ENCODE results near the gene RPL7A.
"Not testable (repeated sequence)": the region's sequence is repeated elsewhere in the genome, so short reads cannot be mapped to it uniquely, and the experiment has no call there.

Gene RPL7A

DNA sequence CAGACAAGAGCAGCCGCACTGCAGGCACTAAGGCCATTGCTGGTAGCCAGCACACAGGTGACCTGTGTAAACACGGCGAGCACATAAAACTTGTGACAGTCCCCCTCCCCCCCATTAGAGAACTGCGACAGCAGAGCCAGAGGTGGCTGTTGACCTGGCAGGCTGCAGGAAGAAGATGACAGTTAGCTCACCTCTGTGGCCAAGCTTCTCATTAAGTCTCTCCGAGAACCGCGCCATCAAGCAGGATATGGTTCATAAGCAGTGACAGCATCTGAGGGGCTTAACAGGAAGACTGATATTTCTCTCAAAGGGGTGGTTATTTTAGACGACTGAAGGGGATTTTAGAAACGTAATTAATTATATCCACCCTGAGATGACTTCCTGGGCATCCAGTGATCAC lies 22.7 kb downstream of the RPL7A start:
- DNase-seq: no peak

DNA sequence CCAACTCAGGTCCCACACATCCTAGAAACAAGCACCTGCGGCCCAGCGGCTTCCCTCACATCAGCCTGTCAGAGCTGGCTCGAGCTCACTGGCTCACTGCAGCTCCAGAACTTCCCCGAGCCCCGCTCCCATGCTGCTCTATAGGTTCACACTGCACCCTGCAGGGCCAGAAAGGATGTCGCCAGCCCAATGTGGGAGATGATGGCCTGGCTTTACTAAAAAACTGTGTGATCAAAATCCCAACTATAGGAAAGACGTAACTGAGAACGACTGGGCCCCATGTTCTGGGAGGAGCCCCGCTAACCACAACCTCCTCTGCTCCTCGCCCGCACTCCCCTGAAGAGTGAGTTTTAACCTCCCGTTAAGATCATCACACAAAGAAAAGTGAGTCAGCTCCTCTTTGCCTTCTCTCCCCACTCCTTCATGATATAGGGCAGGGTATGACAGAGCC lies 23.3 kb downstream of the RPL7A start:
- DNase-seq: no peak

DNA sequence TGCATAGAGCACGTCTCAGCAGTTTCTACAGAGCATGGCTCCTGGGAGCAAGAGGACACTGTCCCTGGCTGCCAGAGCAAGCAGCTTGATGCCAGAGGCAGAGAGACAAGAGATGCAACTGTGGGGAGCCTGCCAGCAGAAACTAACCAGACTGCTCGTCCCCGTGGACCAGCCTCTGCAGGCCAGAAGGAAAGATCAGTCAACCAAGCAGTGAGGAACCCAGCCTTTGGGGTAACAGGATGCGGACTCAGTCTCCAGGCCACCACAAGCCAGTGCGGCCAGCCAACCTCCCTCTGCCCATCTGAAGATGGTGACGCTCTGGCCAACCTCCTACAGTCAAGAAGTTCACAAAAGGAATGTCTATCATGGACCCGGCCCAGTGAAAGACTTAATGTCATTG lies 24.1 kb downstream of the RPL7A start:
- no peak for DNase-seq

DNA sequence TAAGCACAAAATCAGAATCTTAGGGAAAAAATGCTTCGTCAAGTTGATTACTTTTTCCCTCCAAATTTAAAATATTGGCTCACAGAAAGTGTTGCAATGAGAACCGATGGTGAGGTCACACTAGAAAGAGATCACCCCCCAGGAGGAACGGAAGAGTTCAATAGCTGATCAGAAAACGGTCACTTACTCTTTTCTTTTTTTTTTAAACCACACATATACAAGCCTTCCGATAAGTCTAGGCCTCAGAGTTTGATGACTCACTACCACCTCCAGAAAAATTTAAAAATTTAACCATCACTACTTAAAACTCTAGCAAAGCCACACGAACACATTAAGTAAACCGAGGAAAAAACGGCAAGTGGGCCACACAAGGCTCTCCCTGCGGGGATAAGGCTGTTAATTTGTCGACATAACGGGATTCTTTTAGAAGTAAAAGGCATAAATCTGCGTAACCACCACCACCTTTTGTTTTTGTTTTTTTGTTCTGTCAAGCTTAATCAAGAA lies 26.6 kb downstream of the RPL7A start:
- DNase-seq: peak; percentile 71

DNA sequence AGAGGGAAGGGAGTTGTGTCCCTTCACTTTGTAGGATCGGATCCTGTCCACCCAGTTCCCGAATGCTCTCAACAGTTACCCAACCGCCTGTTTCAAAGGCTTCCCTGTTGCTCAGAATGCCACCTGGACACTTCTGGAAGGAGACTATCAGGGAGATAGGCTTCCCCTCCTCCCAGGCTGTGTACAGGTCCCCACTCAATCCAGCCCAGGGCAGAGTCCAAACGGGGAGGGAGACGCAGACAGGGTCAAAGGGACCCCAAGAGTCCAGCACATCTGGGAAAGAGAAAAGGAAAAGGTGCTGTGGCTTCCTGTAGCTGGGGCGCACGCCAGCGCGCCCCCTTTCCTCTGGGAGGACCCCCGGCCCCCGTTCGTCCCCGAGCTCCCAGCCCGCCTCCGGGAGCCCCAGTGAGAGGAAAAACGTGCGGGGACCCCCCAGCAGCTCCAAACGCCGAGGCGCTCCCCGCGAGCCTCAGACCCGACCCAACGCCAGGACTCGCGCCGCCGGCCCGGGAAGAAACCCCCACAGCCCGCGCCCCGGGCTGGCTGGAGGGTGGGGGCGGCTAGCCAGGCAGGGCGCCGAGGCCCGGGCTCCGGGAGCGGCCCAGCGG lies 27.2 kb downstream of the RPL7A start:
- DNase-seq: peak; percentile 58

DNA sequence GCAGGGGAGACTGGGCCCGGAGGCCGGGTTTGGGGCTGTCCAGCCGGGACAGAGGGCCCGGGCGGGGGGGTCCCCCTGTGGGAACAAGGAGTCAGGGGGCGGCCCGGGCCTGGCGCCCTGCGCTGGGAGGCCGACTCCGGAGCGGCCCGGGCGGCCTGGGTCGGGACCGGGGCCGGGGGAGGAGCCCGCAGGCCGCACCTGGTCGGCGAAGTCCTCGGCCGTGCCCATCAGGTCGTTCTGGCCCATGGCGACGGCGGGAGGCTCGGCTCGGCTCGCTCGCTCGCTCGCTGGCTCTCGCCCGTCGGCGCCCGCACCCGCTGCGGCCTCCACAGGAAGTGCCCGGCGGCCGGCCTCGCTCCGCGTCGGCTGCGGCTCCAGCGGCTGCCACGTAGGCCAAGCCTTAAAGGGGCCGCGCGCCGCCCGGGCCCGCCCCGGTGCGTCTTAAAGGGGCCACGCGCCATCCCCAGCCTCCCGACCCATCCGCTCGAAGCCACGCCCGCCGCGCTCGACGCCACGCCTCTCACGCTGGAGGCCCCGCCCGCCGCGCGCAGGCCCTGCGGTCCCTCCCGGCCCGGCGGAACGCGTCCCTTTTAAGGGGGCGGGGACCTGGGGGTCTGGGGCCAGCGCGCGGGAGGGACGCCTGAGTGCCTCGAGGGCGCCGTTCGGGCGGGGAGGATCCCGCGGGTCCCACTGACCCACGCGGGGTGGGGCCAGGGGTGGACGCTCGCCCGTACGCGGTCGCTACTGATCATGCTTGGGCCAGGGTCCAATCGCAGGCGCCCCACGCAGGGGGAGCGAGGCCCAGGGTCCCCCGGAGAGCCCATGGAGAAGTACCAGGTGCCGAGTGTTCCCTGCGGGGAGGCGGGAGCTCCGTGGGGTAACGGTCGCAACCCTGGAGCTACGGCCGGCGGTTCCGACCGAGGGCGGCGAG lies 28.0 kb downstream of the RPL7A start, which contains the start of the genes STKLD1 and SURF4:
Gene STKLD1 (plus strand): TSS at position 643 of the 931 bp plus-strand sequence. CDS start 108 bp downstream, at position 751.
Gene SURF4 (minus strand): TSS at position 337 of the 931 bp plus-strand sequence. CDS start 91 bp downstream, at position 246.
- DNase-seq: peak; percentile 96

DNA sequence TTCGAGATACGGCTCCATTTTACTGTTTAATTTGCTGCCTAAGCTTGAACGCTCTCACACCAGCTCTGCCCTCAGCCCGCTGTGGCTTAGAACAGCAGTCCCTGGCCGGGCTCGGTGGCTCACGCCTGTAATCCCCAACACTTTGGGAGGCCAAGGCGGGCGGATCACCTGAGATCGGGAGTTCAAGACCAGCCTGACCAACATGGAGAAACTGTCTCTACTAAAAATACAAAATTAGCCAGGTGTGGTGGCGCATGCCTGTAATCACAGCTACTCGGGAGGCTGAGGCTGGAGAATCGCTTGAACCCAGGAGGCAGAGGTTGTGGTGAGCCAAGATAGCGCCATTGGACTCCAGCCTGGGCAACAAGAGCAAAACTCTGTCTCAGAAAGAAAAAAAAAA lies 29.3 kb downstream of the RPL7A start:
- DNase-seq: not testable (repeated sequence)

DNA sequence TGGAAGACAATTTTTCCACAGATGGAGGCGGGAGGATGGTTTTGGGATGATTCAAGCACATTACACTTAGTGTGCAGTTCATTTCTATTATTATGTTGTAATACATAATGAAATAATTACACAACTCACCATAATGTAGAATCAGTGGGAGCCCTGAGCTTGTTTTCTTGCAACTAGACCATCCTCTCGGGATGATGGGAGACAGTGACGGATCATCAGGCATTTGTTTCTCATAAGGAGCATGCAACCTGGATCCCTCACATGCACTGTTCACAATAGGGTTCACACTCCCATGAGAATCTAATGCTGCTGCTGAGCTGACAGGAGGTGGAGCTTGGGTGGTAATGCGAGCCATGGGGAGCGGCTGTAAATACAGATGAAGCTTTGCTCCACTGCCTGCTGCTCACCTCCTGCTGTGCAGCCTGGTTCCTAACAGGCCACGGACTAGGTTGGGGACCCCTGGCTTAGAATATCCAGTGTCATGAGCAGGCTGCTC lies 29.8 kb downstream of the RPL7A start:
- DNase-seq: no peak

DNA sequence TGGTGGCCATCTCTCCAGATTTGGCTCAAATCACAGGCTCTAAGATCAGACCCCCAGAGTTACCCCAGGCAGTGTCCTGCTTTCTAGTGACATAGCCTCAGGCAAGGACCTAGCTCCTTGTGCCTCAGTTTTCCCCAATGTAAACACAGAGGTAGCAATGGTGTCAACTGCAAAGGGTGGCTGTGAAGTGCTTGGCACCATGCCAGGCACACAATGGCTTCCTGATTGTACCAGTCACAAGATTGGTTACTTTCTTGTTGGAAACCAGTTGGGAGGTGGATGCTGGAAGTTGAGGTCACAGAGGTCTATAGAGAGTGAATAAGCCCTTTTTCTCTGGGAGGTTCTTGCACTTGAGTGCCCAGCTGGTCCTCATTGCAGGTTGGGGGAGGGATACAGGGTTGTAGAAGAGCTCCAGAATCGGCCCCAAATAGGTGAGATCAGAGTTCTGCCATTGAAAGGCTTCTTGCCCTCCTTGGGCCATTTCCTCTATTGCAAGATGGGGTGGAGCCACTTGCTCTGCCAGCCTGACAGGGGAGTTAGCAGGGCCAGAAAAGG lies 30.5 kb downstream of the RPL7A start:
- no peak for DNase-seq

DNA sequence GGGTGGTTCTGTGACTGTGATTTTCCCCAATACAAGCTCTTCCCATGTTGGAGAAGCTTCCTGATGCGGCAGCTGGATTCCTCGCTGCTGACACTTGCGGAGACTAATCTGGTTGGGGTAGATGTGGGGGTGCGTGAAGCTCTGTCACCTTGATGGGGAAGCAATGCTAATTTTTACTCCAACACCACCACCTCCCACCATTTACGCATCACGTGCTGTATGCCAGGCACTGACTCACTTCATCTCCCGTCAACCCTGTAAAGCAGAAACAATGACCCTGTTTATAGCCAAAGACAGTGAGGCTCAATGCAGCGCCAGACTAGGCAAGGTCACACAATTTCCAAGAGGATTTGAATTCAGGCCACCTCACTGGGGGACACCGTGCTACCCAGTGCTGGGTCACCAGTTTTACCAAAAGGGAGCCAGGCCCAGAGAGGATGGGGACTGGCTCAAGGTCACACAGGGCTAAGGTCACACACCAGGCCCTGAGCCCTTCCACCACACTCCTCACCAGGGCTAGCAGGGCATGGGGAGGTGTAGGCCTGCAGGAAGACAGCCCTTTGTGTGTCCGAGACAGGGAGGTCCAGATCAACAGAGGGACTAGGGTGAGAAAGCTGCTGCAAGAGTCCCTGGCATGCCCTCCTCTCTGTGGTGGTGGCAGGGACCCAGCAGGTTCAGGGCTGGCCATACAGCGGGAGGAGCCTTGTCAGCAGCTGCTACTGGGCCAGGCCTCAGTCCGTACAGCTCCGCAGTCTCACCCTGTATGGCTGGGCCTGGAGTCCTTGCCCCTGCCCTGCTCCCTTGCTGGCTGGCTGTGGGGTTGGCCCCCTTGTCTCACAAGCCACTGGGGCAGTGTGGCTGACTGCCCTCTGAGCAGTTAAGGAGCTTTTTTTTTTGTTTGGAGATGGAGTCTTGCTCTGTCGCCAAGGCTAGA lies 31.4 kb downstream of the RPL7A start:
- no peak for DNase-seq

DNA sequence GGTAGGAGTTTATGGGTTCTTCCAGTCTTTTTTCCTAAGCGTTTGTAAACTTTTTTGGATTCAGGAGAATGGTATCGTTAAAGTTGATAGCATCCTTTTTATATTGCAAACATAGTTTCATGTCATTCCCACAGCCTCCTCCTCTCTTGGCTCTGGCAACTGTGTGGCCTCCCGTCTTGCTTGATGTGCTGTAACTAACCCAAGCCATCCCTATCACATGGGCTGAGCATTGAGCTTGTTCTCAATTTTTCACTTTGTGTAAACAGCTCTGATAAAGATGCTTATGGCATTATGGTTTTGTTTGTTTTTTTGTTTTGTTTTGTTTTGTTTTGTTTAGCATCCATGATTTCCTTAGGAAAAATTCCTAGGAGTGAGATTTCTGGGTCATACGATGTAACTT lies 32.7 kb downstream of the RPL7A start:
- DNase-seq: no peak

DNA sequence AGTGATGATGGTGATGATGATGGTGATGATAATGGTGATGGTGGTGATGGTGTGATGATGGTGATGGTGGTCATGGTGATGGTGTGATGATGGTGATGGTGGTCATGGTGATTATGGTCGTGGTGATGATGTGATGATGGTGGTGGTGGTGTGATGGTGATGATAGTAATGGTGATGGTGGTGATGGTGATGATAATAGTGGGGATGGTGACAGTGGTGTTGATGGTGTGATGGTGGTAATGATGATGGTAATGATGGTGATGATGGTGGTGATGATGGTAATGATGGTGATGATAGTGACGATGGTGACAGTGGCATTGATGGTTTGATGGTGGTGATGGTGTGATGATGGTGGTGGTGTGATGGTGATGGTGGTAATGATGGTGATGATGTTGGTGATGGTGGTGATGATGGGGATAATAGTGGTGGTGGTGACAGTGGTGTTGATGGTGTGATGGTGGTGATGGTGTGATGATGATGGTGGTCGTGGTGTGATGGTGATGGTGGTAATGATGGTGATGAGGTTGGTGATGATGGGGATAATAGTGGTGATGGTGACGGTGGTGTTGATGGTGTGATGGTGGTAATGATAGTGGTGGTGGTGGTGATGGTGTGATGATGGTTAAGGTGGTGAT lies 34.6 kb downstream of the RPL7A start:
- DNase-seq: no peak

DNA sequence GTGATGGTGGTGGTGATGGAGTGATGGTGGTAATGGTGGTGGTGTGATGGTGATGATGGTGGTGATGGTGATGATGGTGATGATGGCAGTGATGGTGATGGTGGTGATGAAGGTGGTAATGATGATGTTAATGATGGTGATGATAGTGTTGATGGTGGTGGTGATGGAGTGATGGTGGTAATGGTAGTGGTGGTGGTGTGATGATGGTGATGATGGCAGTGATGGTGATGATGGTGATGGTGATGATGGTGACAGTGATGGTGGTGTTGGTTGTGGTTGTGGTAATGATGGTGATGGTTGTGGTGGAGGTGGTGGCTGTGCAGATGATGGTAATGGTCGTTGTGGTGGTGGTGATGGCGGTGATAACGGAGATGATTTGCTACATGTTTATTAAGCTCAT lies 35.4 kb downstream of the RPL7A start:
- DNase-seq: no peak

DNA sequence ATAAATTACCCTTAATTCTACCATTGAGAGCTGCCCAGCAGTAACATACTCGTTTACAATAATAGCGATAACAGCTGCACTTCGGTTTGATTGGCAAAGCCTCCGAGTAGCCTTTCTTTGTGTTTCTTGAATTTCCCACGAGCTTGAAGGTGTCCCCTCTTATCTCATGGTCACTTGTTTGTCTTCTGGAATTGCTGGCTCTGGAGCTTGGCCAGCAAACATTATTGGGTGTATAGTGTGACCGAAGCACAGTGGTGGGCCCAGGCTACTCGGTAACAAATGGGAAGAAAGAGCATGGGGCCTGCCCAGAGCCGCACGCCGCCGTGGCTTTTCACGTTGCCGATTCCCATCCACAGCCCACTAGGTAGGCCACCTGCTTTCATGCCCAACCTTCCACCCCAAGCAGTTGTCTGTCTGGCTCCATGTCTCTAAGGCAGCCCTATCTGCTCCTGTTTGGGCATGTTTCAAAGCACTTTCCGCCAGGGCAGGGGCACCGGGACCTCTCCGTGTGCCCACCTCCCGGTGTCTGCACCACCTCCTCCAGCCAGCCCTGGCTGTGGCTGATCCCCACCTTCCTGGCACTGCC lies 36.8 kb downstream of the RPL7A start:
- no peak for DNase-seq

DNA sequence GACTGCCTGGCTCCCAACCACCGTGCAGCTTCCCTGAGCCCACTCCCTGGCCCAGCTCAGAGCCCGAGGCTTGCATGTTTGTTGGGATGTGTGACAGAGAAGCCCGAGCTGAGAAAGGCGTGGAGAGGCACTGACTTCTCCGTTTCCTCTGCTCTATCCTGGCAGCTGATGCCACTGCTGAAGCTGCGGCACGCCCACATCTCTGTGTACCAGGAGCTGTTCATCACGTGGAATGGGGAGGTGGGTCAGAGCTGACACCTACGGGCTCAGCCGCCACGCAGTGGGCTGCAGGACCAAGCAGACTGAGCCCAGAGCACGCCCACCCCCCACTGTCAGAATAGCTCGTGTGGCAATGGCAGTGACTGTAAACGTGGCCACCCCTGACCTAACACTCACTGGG lies 37.4 kb downstream of the RPL7A start:
- no peak for DNase-seq

DNA sequence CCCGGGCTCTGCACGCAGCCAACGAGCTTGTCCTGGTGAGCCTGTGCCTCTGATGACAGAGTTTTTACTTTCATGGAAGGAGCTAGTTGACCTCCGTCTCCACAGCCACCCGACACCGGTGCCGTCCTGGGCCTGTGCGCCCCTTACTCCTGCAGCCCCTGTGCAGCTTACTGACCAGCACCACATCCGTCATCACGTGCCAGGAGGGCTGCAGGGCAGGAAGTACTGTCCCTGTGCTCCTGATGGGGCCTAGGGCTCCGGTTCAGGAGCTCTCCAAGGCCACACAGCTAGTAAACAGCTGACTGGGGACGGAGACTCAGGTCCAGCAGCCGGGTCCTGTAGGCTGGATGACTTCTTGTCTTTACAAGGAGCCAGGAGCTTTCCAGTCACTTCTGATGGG lies 38.3 kb downstream of the RPL7A start:
- DNase-seq: no peak

DNA sequence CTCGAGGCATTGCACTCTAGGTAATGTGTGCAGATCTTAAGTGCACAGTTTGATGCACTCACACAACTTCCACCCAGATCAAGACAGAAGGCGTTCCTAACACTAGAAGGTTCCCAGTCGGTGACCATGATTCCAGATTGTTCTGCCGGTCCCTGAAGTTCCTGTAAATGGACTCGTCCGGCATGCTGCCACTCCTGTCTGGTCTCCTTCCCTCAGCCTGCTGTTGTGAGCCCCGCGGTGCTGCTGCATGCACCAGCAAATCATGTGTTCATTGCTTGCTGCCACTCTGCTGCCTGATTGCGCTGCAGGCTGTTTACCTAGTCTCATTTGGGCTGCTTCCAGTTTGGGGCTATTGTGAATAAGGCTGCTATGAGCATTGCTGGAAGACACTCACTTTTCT lies 39.7 kb downstream of the RPL7A start:
- DNase-seq: no peak

DNA sequence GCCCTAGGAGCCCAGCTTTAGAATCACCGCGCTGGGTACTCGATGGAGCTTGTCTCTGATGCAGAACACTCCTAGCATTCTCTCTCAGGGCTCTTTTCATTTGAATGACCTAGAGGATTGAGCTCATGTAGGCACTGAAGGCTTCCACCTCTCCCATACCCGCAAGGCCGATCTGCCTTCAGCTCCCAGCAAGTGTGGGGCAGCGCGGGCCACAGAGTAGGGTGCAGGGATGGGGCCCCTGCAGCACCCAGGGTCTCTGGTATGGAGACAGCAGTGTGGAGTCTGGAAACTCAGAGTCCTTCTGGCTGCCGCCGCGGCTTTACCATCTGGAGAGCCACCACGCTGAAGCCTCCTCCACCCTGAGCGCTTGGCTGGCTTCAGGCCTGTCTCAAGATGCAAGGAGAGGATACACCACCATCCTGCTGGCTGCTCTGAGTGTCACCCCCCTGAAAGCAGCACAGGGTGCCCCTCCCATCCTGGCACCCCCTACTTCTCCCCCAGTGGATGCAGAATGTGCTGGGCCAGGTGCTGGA lies 41.1 kb downstream of the RPL7A start:
- DNase-seq: no peak

DNA sequence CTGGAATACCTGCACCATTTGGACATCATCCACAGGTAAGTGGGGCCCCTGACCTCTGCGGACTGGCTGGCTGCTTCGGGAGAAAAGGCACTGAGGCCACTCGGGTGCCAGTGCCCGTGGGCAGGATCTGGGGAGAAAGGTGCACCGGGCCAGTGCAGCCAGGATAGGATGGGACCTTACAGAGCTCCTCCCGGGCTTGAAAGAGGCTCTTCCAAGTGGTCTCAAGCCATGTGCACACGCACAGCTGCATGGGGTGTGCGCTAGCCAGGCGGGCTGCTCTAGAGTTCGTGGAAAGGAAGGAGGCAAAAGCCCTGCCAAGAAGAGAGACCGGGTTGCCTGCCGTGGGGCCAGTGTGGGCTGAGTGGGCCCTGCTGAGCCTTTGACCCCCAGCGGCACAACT lies 41.5 kb downstream of the RPL7A start:
- no peak for DNase-seq

DNA sequence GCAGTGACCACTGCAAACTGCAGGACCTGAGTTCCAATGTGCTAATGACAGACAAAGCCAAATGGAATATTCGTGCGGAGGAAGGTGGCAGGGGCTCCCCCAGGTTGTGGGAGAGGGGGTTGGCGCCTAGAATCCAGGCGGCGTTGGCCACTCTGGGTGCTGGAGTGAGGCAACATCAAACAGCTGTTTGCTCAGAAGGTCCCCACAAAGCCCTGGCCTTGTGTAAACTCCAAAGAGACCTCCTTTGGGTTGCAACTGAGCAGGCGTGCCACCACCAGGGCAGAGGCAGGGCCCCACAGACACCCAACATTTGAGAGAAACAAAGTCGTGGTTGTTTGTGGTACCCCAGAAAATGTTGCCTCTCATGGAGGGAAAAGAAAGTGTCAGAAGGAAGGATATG lies 42.7 kb downstream of the RPL7A start:
- DNase-seq: no peak

DNA sequence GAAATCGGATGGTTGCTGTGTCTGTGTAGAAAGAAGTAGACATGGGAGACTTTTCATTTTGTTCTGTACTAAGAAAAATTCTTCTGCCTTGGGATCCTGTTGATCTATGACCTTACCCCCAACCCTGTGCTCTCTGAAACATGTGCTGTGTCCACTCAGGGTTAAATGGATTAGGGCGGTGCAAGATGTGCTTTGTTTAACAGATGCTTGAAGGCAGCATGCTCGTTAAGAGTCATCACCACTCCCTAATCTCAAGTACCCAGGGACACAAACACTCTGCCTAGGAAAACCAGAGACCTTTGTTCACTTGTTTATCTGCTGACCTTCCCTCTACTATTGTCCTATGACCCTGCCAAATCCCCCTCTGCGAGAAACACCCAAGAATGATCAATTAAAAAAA lies 43.4 kb downstream of the RPL7A start:
- DNase-seq: not testable (repeated sequence)

Measured in EL (cell line).